GM12864 (cell line): Measurements from ENCODE around the gene CD58.

Experiments used
- DNase-seq: peaks from one replicate; pipeline ENCODE4 v3.0.0-alpha.2; 2011; ENCODE audit warnings: low read depth
- H3K4me3 ChIP-seq: 2 replicates; pipeline ENCODE4 v1.5.1; 2011; ENCODE audit warnings: mild to moderate bottlenecking, low read depth, low read length, control low read depth
- TF ChIP-seq, protein P1 (sequence below): IDR thresholded peaks from 2 replicates; pipeline ENCODE4 v1.5.1; 2011; ENCODE audit warnings: low read depth, mild to moderate bottlenecking, moderate library complexity, low read length, control low read depth, inconsistent platforms; ENCODE audit errors: missing control alignments

CD58 gene

DNA sequence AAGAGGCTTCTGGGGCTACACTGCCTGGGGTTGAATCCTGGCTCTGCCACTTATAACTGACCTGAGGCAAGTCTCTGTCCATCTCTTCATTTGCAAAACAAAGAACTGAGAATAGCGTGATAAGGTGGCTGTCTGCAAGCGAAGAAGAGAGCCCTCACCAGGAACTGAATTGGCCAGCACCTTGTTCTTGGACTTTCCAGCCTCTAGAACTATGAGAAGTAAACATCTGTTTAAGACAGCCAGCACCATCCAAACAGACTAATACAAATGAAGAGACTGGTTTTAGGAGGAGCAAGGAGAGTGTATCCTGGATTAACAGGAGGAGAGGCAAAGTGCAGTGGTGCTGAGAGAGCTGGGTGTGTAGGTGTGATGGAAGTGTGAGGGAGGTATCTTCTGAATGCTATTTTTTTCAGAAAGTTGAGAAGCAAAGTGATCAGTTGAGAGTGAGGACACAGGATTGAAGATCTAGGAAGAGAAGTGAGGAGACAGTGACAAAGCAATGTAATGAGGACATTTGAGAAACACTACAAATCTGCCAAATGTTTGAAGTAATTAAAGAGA is 59.3 kb downstream of the CD58 start:
- no peak for DNase-seq
- no peak overlapping the region for H3K4me3 ChIP-seq
- TF ChIP-seq, protein P1, sequence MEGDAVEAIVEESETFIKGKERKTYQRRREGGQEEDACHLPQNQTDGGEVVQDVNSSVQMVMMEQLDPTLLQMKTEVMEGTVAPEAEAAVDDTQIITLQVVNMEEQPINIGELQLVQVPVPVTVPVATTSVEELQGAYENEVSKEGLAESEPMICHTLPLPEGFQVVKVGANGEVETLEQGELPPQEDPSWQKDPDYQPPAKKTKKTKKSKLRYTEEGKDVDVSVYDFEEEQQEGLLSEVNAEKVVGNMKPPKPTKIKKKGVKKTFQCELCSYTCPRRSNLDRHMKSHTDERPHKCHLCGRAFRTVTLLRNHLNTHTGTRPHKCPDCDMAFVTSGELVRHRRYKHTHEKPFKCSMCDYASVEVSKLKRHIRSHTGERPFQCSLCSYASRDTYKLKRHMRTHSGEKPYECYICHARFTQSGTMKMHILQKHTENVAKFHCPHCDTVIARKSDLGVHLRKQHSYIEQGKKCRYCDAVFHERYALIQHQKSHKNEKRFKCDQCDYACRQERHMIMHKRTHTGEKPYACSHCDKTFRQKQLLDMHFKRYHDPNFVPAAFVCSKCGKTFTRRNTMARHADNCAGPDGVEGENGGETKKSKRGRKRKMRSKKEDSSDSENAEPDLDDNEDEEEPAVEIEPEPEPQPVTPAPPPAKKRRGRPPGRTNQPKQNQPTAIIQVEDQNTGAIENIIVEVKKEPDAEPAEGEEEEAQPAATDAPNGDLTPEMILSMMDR: no peak

DNA sequence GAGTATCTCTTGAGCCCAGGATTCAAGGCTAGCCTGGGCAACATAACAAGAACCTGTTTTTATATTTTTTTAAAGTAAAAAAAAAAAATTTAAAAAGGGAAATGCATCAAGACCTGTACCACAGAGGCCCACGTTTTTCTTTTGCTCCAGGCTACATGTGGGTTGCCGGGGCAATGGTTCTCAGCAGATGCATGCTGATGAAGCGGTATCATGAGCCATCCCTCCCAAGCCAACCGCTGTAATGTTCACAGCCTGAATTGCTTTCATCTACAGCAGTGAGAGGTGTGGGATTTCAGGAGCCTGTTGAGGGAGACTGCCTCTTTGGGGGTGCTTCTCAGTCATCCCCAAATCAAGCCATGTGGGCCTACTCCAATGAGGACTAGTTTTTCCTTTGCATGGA is 60.5 kb downstream of the CD58 start:
- no peak for DNase-seq

DNA sequence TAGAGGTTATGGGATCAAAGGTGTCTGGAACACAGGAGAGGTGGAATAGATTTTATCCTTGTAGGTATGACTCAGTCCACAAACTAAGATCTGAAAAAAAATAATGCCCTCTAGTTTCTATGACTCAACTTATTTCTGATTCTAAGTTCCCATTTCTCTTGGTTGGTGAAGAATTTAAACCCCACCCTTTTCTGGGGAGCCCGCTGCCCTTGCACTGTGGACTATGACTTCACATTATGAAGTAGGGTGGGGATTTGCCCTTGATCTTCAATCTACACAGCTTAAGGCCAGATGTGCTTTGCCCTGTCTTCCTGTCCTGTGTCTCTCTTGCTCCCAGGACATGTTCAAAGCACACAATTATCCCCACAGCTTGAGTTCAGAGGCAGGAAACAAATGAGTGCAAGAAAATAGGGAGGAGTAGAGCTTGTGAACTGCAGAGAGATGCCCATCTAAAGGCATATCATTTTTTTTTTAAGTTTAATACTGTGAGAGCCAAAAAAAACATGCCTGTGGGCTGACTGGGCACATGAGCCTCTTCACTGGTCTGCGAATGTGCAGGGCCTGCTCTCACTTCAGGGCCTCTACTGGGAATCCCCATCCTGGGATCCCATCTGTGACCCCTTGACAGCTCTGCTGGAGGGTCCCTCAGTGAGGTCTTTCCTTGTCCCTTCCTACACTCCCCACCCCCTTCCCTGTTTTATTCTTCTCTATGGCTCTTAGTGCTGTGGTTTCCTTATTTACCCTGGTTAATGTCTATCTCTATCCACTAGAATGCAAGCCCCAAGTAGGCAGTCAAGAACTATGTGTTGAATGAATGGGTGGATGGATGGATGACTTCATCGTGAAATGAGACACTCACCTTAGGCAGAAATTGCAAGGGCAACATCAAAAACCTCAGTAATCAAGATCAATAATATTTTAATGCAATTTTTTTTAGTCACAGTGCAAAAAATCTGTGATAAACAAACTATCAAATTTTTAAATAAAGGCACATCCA is 61.5 kb downstream of the CD58 start:
- TF ChIP-seq, protein P1: no peak
- DNase-seq: no peak
- H3K4me3 ChIP-seq: no peak overlapping the region

More for the DNA sequence above, 60.5 kb downstream of the CD58 start:
- no peak overlapping the region for H3K4me3 ChIP-seq
- TF ChIP-seq, protein P1: no peak

DNA sequence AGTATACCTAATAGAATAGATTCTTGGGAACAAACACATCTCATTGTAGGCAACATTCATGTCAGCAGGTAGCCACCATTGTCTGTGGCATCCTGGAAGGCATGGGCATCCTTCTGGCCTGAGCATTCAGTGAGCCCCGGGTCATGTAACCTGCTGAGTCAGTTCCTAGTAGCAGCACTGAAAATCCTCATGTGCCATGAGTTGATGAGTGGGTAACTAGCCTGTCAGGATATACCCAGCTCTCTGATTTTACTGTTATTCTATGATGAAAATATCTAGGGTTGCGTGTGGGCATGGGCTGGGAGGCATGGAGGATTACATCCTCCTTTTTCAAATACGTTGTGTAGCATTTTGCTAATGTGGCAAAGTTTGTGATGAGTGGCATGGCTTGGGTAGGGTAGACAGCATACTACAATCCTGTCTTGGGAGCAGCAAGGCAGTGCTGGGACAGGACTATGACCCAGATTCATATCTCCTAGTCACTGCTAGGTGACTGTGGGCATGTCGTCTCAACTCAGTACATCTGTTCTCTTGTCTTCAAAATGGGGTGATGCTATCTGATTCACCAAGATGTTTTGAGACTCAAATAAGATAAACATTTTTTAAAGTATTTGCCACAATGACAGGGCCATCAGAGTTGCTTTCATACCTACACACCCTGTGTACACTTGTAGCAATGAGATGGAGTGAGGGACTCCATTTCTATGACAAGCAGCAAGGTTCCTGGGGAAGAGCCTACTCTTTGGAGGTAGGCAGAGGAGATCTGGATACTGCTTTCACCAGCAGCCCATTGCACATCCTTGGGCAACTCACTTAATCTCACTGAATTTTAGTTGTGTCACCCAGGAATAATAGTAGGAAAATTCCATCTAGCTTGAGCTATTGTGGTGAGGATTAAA is 62.5 kb downstream of the CD58 start:
- DNase-seq: no peak
- TF ChIP-seq, protein P1: no peak
- H3K4me3 ChIP-seq: no peak overlapping the region

DNA sequence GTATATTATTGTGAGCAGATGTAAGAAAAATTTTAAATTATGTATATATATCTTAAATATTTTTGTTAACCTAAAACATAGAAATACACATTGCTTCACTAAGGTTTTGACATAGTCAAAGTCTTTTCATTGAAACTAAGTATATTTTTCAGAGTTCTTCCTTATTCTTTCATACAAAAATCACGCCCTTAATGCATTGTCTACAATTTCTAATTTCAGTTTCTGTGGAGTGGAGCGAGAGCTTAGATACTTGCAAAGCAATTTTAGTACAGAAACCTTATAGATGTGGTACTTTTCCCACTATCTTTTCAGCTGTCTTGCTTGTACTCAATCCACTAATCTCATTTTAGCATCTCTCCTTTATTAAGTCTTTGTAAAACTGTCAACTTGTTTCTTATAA is 63.2 kb downstream of the CD58 start:
- no peak for DNase-seq
- TF ChIP-seq, protein P1: no peak
- H3K4me3 ChIP-seq: no peak overlapping the region

DNA sequence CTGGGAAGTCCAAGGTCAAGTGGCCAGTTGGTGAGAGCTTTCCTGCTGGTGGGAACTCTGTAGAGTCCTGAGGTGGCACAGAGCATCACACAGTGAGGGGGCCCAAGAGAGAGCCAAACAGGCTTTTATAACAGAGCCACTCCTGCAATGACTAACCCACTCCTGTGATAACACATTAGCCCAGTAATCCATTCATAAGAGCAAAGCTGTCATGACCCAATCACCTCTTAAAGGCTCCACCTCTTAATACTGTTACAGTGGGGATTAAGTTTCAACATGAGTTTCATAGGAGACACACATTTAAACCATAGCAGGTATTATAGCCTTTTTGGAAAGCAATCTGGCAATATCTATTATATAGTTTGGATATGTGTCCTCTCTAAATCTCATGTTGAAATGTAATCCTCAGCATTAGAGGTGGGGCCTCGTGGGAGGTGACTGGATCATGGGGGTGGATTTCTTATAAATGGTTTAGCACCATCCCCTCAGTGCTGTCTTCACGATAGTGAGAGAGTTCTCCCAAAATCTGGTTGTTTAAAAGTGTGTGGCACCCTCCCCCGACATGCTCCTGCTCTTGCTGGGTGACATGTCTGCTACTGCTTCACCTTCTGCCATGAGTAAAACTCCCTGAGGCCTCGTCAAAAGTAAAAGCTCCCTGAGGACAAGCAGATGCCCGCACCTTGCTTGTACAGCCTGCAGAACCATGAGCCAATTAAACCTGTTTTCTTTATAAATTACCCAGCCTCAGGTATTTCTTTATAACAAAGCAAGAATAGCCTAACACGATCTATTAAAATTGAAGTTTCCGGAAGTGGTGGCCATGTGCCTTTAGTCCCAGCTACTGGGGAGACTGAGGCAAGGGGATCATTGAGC is 64.5 kb downstream of the CD58 start:
- DNase-seq: no peak
- TF ChIP-seq, protein P1: no peak
- no peak overlapping the region for H3K4me3 ChIP-seq
